A673 (cell line): ENCODE results near the gene VEGFC.

ENCODE experiments used
- CTCF ChIP-seq: fragments of 300-800, 200-600 bp; sonication (generic); conservative IDR thresholded peaks from 2 replicates; pipeline ENCODE4 v1.5.1; 2017; ENCODE audit warnings: low read depth, mild to moderate bottlenecking, antibody characterized with exemption, low read length, moderate library complexity, mixed read lengths
- EZH2 ChIP-seq: fragments of 200-600 bp; sonication (generic); IDR thresholded peaks from 2 replicates; pipeline ENCODE4 v1.6.1; 2017; ENCODE audit warnings: borderline replicate concordance, low read depth, mild to moderate bottlenecking, mixed read lengths, antibody characterized with exemption, low read length; ENCODE audit not compliant: poor library complexity, severe bottlenecking

- no peak for TF ChIP-seq CTCF
- TF ChIP-seq EZH2 = no peak
These were observed 411 bp upstream of the VEGFC start for GRCh38 chr4:176793060-176793605.
